Measurements from ENCODE around the gene DYRK1B. TPM values are rescaled to one million over a fixed set of nuclear protein-coding genes. Genes with fewer than 3 reads are reported as not detected.
"Not testable (repeated sequence)": the region's sequence is repeated elsewhere in the genome, so short reads cannot be mapped to it uniquely, and the experiment has no call there.

DYRK1B gene
- 322 TPM for total RNA-seq (2021; ENCODE audit: unreplicated experiment)
- polyA plus RNA-seq (2012; ENCODE audit: insufficient read length): 462 TPM
- Bru-seq, nascent RNA: percentile 99 among the genes with signal in this experiment
- BruChase-seq, experiment 1, labeled RNA remaining after a 2-hour chase: percentile 99 among the genes with signal in this experiment
- percentile 98 among the genes with signal in this experiment for BruChase-seq, experiment 2, labeled RNA remaining after a 6-hour chase
- long read RNA-seq, transcript DYRK1B-204 (11 exons, 2,724 nt): minor isoform, 8 of 195 reads
- long read RNA-seq, transcript DYRK1B-201 (11 exons, 2,535 nt): major isoform, 24 of 195 reads
- long read RNA-seq, transcript DYRK1B-203 (11 exons, 2,007 nt): minor isoform, 10 of 195 reads
- long read RNA-seq, partial matches to known transcripts: 82 of 195 reads
- long read RNA-seq, other reads (novel, unspliced or antisense): 68 of 195 reads

DNA sequence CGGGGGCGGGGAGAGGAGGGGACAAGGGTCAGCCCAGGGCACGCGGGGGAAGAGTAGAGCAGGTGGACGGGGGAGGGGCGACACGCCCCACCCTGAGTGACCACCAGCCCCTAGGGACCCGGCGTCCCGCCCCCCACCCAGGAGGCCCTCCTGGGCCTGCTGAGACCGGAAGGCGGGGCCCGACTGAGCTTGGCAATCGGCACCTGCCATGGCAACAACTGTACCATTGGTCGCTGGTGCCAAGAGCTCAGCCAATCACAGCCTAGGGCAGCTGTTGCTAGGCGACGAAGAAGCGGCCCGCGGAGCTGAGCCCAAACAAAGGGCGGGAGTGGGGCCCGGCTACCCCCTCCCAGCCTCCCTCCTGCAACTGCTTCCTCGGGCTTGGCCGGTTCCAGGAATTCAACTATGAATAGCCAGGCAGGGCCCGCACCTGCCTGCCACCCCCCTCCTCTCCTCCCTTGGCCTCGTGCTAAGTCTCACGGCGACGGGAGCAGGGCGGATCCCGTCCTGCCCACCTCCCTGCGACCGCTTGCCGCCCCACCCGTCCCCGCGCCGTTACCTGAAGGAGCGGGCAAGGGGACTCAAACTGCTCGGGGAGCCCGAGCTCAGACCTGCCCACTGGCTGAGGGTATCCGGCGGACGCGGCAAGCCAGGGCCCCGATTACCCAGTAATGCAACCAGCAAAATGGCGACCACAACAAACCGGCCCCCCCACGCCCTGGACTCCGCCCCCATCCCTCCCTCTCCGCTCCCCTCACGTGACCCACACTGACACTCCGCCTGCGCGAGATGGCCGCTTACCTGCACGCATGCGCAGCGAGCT, at the start of gene DYRK1B:
Gene DYRK1B, minus strand, starts transcription at position 699 of the 823 bp plus-strand sequence. CDS start 2,295 bp downstream, outside the sequence.
- peak within 1 kb of the TSS; percentile 76 for H3K27ac ChIP-seq (ENCODE audit: low read length)
- in situ Hi-C loops (cut with HindIII; ENCODE audit: low pct_unique_long_range_greater_than_20kb, low sequenced_read_pairs): no loop called here
- H3K36me3 ChIP-seq (ENCODE audit: control insufficient read depth, insufficient read depth, low read length): peaks cover 69% of the 10 kb centered on the region
- BruUV-seq (replicated peaks): no TSS peak
- no peaks in the 10 kb centered on the region for H3K9me3 ChIP-seq (ENCODE audit: control insufficient read depth, insufficient read depth, low read depth, low read length)
- peak within 1 kb of the TSS; percentile 36 to 57 for H3K4me3 ChIP-seq (ENCODE audit: low read depth in 2 of 2, low read length in 2 of 2)
- ATAC-seq (peak; percentile 94), DNase-seq (ENCODE audit: low read depth, low spot score) (peak; percentile 100)
- CTCF ChIA-PET: interaction anchor here (0.5 to 2.1 kb wide), 50 partner anchors 9 to 491 kb away, joined by 3 to 109 read pairs (median 5); partner anchors contain the start of genes EID2B, FBL, PSMC4 and SAMD4B
- H3K27me3 ChIP-seq (ENCODE audit: control insufficient read depth, insufficient read depth, low read length): no peaks in the 10 kb centered on the region
- POLR2A ChIA-PET: interaction anchor here (0.5 to 2.2 kb wide), 99 partner anchors 10 to 751 kb away, joined by 3 to 177 read pairs (median 5); partner anchors contain the start of genes EID2, EID2B, FBL and MED29
- no peak for TF ChIP-seq POLR2AphosphoS5 (IDR thresholded peaks at IDR 0.05; ENCODE audit: low read depth, low read length)
- TF ChIP-seq, protein P1, sequence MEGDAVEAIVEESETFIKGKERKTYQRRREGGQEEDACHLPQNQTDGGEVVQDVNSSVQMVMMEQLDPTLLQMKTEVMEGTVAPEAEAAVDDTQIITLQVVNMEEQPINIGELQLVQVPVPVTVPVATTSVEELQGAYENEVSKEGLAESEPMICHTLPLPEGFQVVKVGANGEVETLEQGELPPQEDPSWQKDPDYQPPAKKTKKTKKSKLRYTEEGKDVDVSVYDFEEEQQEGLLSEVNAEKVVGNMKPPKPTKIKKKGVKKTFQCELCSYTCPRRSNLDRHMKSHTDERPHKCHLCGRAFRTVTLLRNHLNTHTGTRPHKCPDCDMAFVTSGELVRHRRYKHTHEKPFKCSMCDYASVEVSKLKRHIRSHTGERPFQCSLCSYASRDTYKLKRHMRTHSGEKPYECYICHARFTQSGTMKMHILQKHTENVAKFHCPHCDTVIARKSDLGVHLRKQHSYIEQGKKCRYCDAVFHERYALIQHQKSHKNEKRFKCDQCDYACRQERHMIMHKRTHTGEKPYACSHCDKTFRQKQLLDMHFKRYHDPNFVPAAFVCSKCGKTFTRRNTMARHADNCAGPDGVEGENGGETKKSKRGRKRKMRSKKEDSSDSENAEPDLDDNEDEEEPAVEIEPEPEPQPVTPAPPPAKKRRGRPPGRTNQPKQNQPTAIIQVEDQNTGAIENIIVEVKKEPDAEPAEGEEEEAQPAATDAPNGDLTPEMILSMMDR (IDR thresholded peaks at IDR 0.05): no peak
- TF ChIP-seq, protein P2, sequence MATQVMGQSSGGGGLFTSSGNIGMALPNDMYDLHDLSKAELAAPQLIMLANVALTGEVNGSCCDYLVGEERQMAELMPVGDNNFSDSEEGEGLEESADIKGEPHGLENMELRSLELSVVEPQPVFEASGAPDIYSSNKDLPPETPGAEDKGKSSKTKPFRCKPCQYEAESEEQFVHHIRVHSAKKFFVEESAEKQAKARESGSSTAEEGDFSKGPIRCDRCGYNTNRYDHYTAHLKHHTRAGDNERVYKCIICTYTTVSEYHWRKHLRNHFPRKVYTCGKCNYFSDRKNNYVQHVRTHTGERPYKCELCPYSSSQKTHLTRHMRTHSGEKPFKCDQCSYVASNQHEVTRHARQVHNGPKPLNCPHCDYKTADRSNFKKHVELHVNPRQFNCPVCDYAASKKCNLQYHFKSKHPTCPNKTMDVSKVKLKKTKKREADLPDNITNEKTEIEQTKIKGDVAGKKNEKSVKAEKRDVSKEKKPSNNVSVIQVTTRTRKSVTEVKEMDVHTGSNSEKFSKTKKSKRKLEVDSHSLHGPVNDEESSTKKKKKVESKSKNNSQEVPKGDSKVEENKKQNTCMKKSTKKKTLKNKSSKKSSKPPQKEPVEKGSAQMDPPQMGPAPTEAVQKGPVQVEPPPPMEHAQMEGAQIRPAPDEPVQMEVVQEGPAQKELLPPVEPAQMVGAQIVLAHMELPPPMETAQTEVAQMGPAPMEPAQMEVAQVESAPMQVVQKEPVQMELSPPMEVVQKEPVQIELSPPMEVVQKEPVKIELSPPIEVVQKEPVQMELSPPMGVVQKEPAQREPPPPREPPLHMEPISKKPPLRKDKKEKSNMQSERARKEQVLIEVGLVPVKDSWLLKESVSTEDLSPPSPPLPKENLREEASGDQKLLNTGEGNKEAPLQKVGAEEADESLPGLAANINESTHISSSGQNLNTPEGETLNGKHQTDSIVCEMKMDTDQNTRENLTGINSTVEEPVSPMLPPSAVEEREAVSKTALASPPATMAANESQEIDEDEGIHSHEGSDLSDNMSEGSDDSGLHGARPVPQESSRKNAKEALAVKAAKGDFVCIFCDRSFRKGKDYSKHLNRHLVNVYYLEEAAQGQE (IDR thresholded peaks at IDR 0.05; ENCODE audit: insufficient read depth in 1 of 2, low read depth in 2 of 2, low read length in 1 of 2): no peak
- intact Hi-C loops (cut with micrococcal nuclease; ENCODE audit: unreplicated experiment): loop anchor here (5.0 kb wide), 1 partner anchor 291 kb away; the partner anchor contains the start of gene EID2
- peaks cover 26% of the 10 kb centered on the region for H3K4me1 ChIP-seq (ENCODE audit: control insufficient read depth, insufficient read depth, low read length)

- POLR2A ChIA-PET: interaction anchor here (0.6 kb wide), 1 partner anchor 380 kb away, joined by 3 read pairs; no protein-coding TSS in a partner anchor
- intact Hi-C loops (cut with micrococcal nuclease; ENCODE audit: unreplicated experiment); H3K9me3 ChIP-seq (ENCODE audit: control insufficient read depth, insufficient read depth, low read depth, low read length); CTCF ChIA-PET; BruUV-seq (replicated peaks); H3K27me3 ChIP-seq (ENCODE audit: control insufficient read depth, insufficient read depth, low read length); H3K27ac ChIP-seq (ENCODE audit: low read length); H3K4me1 ChIP-seq (ENCODE audit: control insufficient read depth, insufficient read depth, low read length); ATAC-seq; H3K36me3 ChIP-seq (ENCODE audit: control insufficient read depth, insufficient read depth, low read length); H3K4me3 ChIP-seq (ENCODE audit: low read depth in 2 of 2, low read length in 2 of 2); DNase-seq (ENCODE audit: low read depth, low spot score): not testable (repeated sequence)
- in situ Hi-C loops (cut with HindIII; ENCODE audit: low pct_unique_long_range_greater_than_20kb, low sequenced_read_pairs): loop anchor here (5.0 kb wide), 1 partner anchor 40 kb away; no protein-coding TSS in a partner anchor
These were observed 48.7 kb upstream of the DYRK1B start for GRCh38 chr19:39882645-39883044.

GRCh38 chr19:39881495-39882110, 47.6 kb upstream of the DYRK1B start:
- H3K4me1 ChIP-seq (ENCODE audit: control insufficient read depth, insufficient read depth, low read length); H3K27me3 ChIP-seq (ENCODE audit: control insufficient read depth, insufficient read depth, low read length); BruUV-seq (replicated peaks); H3K27ac ChIP-seq (ENCODE audit: low read length); intact Hi-C loops (cut with micrococcal nuclease; ENCODE audit: unreplicated experiment); H3K36me3 ChIP-seq (ENCODE audit: control insufficient read depth, insufficient read depth, low read length); H3K4me3 ChIP-seq (ENCODE audit: low read depth in 2 of 2, low read length in 2 of 2); H3K9me3 ChIP-seq (ENCODE audit: control insufficient read depth, insufficient read depth, low read depth, low read length); DNase-seq (ENCODE audit: low read depth, low spot score): not testable (repeated sequence)
- POLR2A ChIA-PET: interaction anchor here (0.6 kb wide), 1 partner anchor 38 kb away, joined by 3 read pairs; no protein-coding TSS in a partner anchor
- CTCF ChIA-PET: interaction anchor here (0.5 to 1.4 kb wide), 20 partner anchors 10 to 457 kb away, joined by 3 to 16 read pairs (median 4); partner anchors contain the start of genes DYRK1B, FBL and PSMC4
- in situ Hi-C loops (cut with HindIII; ENCODE audit: low pct_unique_long_range_greater_than_20kb, low sequenced_read_pairs): loop anchor here (5.0 kb wide), 1 partner anchor 39 kb away; no protein-coding TSS in a partner anchor
- ATAC-seq: peak; percentile 68

- BruUV-seq (replicated peaks): not testable (repeated sequence)
These were observed 46.3 kb upstream of the DYRK1B start for GRCh38 chr19:39880241-39880640.

More at GRCh38 chr19:39880241-39880640, 46.3 kb upstream of the DYRK1B start:
- ATAC-seq; H3K27me3 ChIP-seq (ENCODE audit: control insufficient read depth, insufficient read depth, low read length); CTCF ChIA-PET; POLR2A ChIA-PET; H3K9me3 ChIP-seq (ENCODE audit: control insufficient read depth, insufficient read depth, low read depth, low read length); H3K27ac ChIP-seq (ENCODE audit: low read length); DNase-seq (ENCODE audit: low read depth, low spot score); H3K4me1 ChIP-seq (ENCODE audit: control insufficient read depth, insufficient read depth, low read length); intact Hi-C loops (cut with micrococcal nuclease; ENCODE audit: unreplicated experiment); H3K36me3 ChIP-seq (ENCODE audit: control insufficient read depth, insufficient read depth, low read length); H3K4me3 ChIP-seq (ENCODE audit: low read depth in 2 of 2, low read length in 2 of 2): not testable (repeated sequence)
- in situ Hi-C loops (cut with HindIII; ENCODE audit: low pct_unique_long_range_greater_than_20kb, low sequenced_read_pairs): loop anchor here (5.0 kb wide), 1 partner anchor 38 kb away; no protein-coding TSS in a partner anchor

All from Panc1 (cell line).